Upper lobe of left lung (tissue), 4 donors: ENCODE data around the gene TOX2.

Experiments used
- POLR2A ChIP-seq, 4 donors: fragments of 450-650 bp; IDR thresholded peaks; one replicate each; pipeline ENCODE4 v1.5.1; 2016 to 2017; ENCODE audit warnings: antibody characterized with exemption in 4 of 4, mild to moderate bottlenecking in 2 of 4
- POLR2AphosphoS5 ChIP-seq, 2 donors: sonication (generic); formaldehyde crosslinking; IDR thresholded peaks; one replicate each; pipeline ENCODE4 v1.5.1; 2017; ENCODE audit warnings: antibody characterized with exemption in 2 of 2
- TF ChIP-seq, protein P1 (sequence below), 6 experiments: fragments of 450-650 bp in 4 of 6; fragments of 200-600 bp in 2 of 6; sonication (generic) in 2 of 6; IDR thresholded peaks; one replicate each; pipeline ENCODE4 v1.5.1; 2016 to 2019; ENCODE audit warnings: antibody characterized with exemption in 6 of 6

DNA sequence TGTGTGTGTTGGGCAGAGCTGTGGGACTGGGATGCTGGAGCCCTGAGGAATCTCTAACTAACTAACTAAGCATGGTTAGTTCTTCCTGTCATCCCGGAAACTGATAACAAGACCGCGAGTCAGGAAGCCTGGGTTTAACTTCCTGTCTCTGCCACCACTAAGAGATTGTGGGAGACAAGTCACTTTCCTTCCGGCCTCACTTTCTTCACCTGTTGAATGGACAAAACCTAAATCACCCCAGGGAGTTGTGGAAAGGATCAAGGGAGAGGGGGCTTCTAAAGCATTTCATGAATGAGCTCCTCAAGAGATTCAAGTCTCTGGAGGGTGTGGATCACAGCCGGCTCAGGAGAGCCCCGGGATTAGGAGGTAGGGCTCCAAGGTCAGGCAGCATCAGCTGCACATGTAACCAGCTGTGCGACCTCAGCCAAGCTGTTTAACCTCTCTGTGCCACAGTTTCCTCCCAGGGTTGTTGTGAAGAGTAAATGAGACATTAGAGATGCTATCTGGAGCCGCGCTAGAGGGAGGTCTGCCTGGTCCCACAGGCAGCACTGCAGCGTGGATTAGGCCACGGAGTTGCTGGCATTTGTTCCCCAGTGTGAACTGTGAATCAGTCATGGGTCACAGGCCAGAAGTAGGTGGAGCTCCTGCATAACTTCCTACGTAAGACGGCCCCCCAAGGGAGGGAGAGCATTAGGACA lies 105.1 kb downstream of the TOX2 start:
- TF ChIP-seq, protein P1, sequence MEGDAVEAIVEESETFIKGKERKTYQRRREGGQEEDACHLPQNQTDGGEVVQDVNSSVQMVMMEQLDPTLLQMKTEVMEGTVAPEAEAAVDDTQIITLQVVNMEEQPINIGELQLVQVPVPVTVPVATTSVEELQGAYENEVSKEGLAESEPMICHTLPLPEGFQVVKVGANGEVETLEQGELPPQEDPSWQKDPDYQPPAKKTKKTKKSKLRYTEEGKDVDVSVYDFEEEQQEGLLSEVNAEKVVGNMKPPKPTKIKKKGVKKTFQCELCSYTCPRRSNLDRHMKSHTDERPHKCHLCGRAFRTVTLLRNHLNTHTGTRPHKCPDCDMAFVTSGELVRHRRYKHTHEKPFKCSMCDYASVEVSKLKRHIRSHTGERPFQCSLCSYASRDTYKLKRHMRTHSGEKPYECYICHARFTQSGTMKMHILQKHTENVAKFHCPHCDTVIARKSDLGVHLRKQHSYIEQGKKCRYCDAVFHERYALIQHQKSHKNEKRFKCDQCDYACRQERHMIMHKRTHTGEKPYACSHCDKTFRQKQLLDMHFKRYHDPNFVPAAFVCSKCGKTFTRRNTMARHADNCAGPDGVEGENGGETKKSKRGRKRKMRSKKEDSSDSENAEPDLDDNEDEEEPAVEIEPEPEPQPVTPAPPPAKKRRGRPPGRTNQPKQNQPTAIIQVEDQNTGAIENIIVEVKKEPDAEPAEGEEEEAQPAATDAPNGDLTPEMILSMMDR (IDR thresholded peaks at IDR 0.05) = no peak
- TF ChIP-seq POLR2A (IDR thresholded peaks at IDR 0.05) (no peak), POLR2AphosphoS5 (IDR thresholded peaks at IDR 0.05) (no peak)
